Liver (tissue), 3 donors: ENCODE data around the gene OXNAD1.

Experiments
- ATF3 ChIP-seq: IDR thresholded peaks from 2 replicates; pipeline ENCODE4 v1.6.1; 2016; ENCODE audit warnings: antibody characterized with exemption
- CTCF ChIP-seq: fragments of 150-350 bp; IDR thresholded peaks from 2 replicates; pipeline ENCODE4 v1.5.1; 2017; ENCODE audit warnings: improper control_type of control experiment, low read depth, low read length; ENCODE audit not compliant: missing input control
- EGR1 ChIP-seq, 2 donors: IDR thresholded peaks; 2 replicates each; pipeline ENCODE4 v1.6.1; 2016 to 2018; ENCODE audit warnings: antibody characterized with exemption in 2 of 2, low read depth in 2 of 2
- FOXA1 ChIP-seq: IDR thresholded peaks from 2 replicates; pipeline ENCODE4 v1.6.1; 2016; ENCODE audit warnings: antibody characterized with exemption
- GABPA ChIP-seq, 2 donors: IDR thresholded peaks in 1 of 2; conservative IDR thresholded peaks in 1 of 2; 2 replicates each; pipeline ENCODE4 v1.6.1; 2016; ENCODE audit warnings: antibody characterized with exemption in 2 of 2, mild to moderate bottlenecking in 1 of 2, moderate library complexity in 1 of 2
- MAX ChIP-seq: IDR thresholded peaks from 2 replicates; pipeline ENCODE4 v1.6.1; 2016; ENCODE audit warnings: antibody characterized with exemption
- RAD21 ChIP-seq, 2 donors: IDR thresholded peaks; 2 replicates each; pipeline ENCODE4 v1.6.1; 2016; ENCODE audit warnings: antibody characterized with exemption in 2 of 2, mild to moderate bottlenecking in 2 of 2
- REST ChIP-seq: IDR thresholded peaks from 2 replicates; pipeline ENCODE4 v1.6.1; 2016; ENCODE audit warnings: antibody characterized with exemption, mild to moderate bottlenecking
- RXRA ChIP-seq, 2 donors: IDR thresholded peaks; 2 replicates each; pipeline ENCODE4 v1.6.1; 2017 to 2018; ENCODE audit warnings: antibody characterized with exemption in 2 of 2, mild to moderate bottlenecking in 1 of 2
- SP1 ChIP-seq: IDR thresholded peaks from 2 replicates; pipeline ENCODE4 v1.6.1; 2018; ENCODE audit warnings: antibody characterized with exemption, mild to moderate bottlenecking
- TAF1 ChIP-seq: conservative IDR thresholded peaks from 2 replicates; pipeline ENCODE4 v1.6.1; 2016; ENCODE audit warnings: antibody characterized with exemption, mild to moderate bottlenecking
- YY1 ChIP-seq: IDR thresholded peaks from 2 replicates; pipeline ENCODE4 v1.6.1; 2016; ENCODE audit warnings: antibody characterized with exemption, mild to moderate bottlenecking
- ZBTB33 ChIP-seq: IDR thresholded peaks from 2 replicates; pipeline ENCODE4 v1.6.1; 2016; ENCODE audit warnings: antibody characterized with exemption
- donor health status: healthy.
- donor health status: healthy.

- TF ChIP-seq CTCF (no peak), GABPA (IDR thresholded peaks at IDR 0.05 in 1 of 2, conservative IDR thresholded peaks at IDR 0.05 in 1 of 2) (no peak), YY1 (no peak), RAD21 (IDR thresholded peaks at IDR 0.05) (no peak), ATF3 (no peak), REST (no peak), TAF1 (no peak), SP1 (no peak), EGR1 (IDR thresholded peaks at IDR 0.05; ENCODE audit: low read depth in 2 of 2) (no peak), FOXA1 (no peak), RXRA (IDR thresholded peaks at IDR 0.05) (no peak), ZBTB33 (no peak), MAX (no peak)
Measured at GRCh38 chr3:16322189-16322588, 57.2 kb downstream of the OXNAD1 start.
